Adipocyte (in vitro differentiated cells): ENCODE results near the gene CHRND.

Source experiments
- DNase-seq: peaks from one replicate; pipeline ENCODE4 v3.0.0-alpha.2; 2015; ENCODE audit warnings: low read depth
- H3K27me3 ChIP-seq: replicated peaks from 2 replicates; pipeline ENCODE4 v1.7.0; 2013; ENCODE audit warnings: mild to moderate bottlenecking, low read length, moderate library complexity; ENCODE audit not compliant: control insufficient read depth, insufficient read depth
- H3K36me3 ChIP-seq: 2 replicates; pipeline ENCODE4 v1.7.0; 2013; ENCODE audit warnings: low read length, mild to moderate bottlenecking, moderate library complexity; ENCODE audit not compliant: control insufficient read depth, insufficient read depth, severe bottlenecking
- H3K4me1 ChIP-seq: 2 replicates; pipeline ENCODE4 v1.7.0; 2013; ENCODE audit warnings: mild to moderate bottlenecking, low read length, moderate library complexity; ENCODE audit not compliant: control insufficient read depth, insufficient read depth
- H3K4me3 ChIP-seq: 2 replicates; pipeline ENCODE4 v1.7.0; 2013; ENCODE audit warnings: mild to moderate bottlenecking, low read length, moderate library complexity
- H3K9ac ChIP-seq: 2 replicates; pipeline ENCODE4 v1.7.0; 2013; ENCODE audit warnings: mild to moderate bottlenecking, low read length, moderate library complexity
- H3K9me3 ChIP-seq: 2 replicates; pipeline ENCODE4 v1.7.0; 2013; ENCODE audit warnings: mild to moderate bottlenecking, low read length, moderate library complexity; ENCODE audit not compliant: control insufficient read depth

Gene CHRND

DNA sequence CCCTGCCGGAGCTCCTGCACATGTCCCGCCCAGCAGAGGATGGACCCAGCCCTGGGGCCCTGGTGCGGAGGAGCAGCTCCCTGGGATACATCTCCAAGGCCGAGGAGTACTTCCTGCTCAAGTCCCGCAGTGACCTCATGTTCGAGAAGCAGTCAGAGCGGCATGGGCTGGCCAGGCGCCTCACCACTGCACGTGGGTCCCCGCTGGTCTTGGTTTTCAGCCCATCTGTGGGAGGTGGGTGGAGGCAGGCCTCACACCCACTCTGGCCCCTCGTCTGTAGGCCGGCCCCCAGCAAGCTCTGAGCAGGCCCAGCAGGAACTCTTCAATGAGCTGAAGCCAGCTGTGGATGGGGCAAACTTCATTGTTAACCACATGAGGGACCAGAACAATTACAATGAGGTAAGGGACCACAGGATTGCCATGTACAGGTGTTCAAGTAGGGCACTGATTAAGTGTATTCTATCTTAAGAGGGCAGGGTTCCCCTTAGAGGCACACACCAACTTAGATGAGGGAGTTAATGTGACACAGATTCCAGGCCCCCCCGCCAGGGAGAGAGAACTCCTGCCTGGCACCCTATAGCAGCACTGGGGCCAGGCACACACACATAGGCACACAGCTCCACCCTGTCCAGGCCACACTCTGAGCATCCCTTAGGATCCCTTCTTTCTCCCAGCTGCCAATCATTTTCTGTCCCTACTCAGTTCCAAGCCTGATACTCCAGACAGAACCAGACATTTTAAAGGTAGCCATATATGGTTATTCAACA lies 8.2 kb downstream of the CHRND start:
- Histone ChIP-seq H3K27me3 (peaks cover 45% of the 10 kb centered on the region), H3K4me1 (no peaks in the 10 kb centered on the region), H3K4me3 (no peak overlapping the region), H3K9me3 (peaks cover 11% of the 10 kb centered on the region), H3K36me3 (no peaks in the 10 kb centered on the region), H3K9ac (no peak overlapping the region)
- DNase-seq = no peak

DNA sequence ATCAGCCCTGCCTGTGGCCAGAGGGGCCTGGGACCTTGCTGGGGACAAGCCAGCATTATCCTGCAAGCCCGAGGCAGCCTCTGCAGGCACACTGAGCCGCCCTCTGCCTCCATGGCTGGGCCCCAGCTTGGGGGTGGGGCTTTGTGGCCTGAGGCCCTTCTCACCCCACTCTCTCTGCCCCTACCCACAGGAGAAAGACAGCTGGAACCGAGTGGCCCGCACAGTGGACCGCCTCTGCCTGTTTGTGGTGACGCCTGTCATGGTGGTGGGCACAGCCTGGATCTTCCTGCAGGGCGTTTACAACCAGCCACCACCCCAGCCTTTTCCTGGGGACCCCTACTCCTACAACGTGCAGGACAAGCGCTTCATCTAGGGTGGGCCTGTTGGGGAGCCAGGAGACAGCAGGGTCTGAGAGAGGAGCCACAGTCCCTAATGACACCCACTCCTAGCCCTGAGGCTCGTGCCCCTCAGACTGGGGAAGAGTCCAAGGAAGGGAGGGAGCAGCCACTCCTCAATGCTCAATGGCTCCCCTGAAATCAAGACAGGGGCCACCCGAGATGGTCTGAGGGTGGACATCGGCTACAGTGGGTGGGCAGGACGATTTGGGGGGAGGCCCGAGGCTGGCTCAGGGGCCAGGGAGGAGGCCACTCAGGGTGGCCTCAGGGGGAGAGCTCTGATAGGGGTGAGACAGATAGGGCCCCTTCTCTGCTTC lies 9.1 kb downstream of the CHRND start:
- Histone ChIP-seq H3K4me3 (no peak overlapping the region), H3K27me3 (peaks cover 44% of the 10 kb centered on the region), H3K9ac (no peak overlapping the region), H3K4me1 (no peaks in the 10 kb centered on the region), H3K36me3 (no peaks in the 10 kb centered on the region), H3K9me3 (peaks cover 11% of the 10 kb centered on the region)
- DNase-seq = no peak

DNA sequence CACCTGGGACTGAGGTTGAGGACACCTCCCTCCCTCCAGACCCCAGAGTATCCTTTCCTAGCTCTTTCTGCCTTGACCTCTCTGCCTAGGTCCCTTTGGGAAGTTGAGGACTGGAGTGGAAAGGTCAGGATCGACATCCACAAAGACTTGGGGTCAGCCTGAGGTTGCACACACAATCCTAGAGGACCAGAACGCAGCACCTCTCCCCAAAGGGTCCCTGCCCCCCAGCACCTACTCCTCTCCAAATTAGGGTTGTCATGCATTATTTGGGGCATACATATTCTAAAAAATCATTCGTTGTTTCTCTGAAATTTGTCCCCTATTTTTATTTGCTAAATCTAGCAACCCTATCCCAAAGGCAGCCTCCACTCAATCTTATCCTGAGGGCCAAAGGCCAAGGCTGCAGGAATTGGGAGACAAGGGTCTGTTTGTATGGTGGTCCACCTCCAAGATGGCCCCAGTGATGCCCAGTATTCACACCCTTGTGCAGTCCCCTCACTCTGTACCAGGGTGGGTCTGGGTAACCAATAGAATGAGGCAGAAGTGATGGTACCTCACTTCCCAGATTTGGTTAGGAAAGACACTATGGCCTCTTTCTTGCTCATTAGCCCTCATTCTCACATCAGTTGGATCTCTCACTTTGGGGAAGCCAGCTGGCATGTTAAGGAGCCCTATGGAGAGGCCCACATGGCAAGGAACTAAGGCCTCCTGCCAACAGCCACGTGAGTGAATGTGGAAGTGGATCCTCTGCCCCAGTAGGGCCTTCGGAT lies 10.0 kb downstream of the CHRND start:
- H3K9ac ChIP-seq = no peak overlapping the region
- no peak for DNase-seq
- peaks cover 39% of the 10 kb centered on the region for H3K27me3 ChIP-seq
- no peak overlapping the region for H3K4me3 ChIP-seq
- H3K36me3 ChIP-seq = no peaks in the 10 kb centered on the region
- peaks cover 11% of the 10 kb centered on the region for H3K9me3 ChIP-seq
- no peaks in the 10 kb centered on the region for H3K4me1 ChIP-seq

DNA sequence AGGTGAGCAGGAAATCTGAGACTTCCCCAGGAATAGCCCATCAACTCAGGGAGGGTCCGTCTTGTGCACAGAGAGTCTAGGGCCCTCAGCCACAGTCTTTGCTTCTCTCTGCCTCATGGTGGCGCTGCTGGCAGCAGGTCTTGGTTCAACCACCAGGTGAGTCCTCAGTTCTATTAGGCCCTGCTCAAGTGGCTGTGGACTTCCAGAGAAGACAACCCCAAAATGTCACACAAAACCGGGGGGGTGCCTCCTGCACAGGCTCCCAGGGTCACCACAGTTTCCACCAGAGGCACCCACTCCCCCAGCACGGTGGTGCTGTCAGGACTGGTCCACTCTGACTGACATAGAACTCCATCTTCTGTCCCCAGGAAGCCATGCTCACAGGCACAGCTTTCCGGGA lies 11.1 kb downstream of the CHRND start:
- Histone ChIP-seq H3K4me3 (no peak overlapping the region), H3K36me3 (no peaks in the 10 kb centered on the region), H3K4me1 (no peaks in the 10 kb centered on the region), H3K9me3 (peaks cover 11% of the 10 kb centered on the region), H3K9ac (no peak overlapping the region), H3K27me3 (peaks cover 39% of the 10 kb centered on the region)
- DNase-seq = no peak

DNA sequence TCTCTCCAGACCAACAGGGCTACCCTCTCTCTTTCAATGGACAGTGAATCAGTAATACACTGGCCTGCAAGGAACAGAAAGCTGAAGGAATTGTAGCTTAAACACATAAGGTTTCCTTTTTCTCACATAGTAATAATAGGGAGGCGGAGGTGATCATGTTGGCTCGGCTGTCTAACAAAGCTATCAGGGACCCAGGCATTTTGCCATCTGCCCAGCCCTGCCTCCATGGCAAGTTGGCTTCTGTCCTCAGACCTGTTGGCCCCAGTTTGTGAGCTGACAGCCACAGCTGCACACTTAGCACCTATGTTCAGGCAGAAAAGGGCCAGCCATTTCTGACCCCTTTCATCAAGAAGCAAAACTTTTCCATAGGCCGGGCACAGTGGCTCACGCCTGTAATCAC lies 11.5 kb downstream of the CHRND start:
- DNase-seq = no peak
- Histone ChIP-seq H3K4me3 (no peak overlapping the region), H3K9me3 (peaks cover 11% of the 10 kb centered on the region), H3K36me3 (no peaks in the 10 kb centered on the region), H3K9ac (no peak overlapping the region), H3K4me1 (no peaks in the 10 kb centered on the region), H3K27me3 (peaks cover 39% of the 10 kb centered on the region)

DNA sequence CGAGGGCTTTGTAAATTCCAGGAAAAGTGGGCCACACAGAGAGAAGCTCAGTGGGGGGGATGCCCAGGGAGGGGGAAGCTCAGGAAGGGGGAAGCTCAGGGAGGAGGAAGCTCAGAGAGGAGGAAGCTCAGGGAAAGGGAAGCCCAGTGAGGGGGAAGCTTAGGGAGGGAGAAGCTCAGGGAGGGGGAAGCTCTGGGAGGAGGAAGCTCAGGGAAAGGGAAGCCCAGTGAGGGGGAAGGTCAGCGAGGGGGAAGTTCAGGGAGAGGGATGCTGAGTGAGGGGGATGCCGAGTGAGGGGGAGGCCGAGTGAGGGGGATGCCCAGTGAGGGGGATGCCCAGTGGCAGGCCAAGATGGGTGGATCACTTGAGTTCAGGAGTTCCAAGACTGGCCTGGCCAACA lies 12.7 kb downstream of the CHRND start:
- no peaks in the 10 kb centered on the region for H3K36me3 ChIP-seq
- H3K4me1 ChIP-seq = no peaks in the 10 kb centered on the region
- no peak for DNase-seq
- peaks cover 11% of the 10 kb centered on the region for H3K9me3 ChIP-seq
- H3K9ac ChIP-seq = no peak overlapping the region
- no peak overlapping the region for H3K4me3 ChIP-seq
- peaks cover 39% of the 10 kb centered on the region for H3K27me3 ChIP-seq

DNA sequence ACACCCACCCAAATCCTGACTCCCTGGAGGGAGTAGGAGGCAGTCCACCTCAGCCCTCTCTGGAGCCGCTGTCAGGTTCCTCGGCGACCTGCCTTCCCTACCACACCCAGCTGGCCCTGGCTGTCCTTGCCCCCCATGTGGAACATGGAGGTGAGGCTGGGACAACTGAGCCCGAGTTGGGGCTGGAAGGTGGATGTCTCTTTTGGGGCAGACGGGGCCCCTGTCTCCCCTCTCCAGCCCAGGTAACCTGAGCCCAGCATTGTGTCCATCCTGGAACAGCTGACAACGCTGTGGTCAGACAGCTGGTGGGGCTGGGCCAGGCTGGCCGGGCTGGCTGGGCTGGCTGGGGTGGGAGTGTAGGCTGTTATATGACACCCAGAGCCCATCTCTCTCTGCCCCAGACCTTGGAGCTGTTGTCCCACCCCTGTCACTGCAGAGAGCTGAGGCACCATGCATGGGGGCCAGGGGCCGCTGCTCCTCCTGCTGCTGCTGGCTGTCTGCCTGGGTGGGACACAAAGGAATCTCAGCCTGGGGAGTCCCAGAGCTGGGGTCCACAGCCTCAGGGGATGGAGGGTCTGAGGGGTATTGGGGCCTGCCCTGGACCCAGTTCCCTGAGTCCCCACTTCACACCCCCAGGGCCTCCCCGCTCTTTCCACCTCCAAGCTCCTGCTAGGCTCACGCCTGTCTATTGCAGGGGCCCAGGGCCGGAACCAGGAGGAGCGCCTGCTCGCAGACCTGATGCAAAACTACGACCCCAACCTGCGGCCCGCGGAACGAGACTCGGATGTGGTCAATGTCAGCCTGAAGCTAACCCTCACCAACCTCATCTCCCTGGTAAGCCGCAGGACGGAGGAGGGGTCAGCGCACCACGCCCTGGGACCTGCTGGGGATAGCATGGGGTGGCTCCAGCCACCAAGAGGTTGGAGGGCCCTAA lies 13.6 kb downstream of the CHRND start, which contains the start of gene CHRNG:
TSS of gene CHRNG (plus strand) at position 395 of the 934 bp plus-strand sequence. CDS start at position 451, 56 bp downstream.
- no peak for DNase-seq
- Histone ChIP-seq H3K4me3 (no peak within 1 kb of the TSS), H3K36me3 (no peaks in the 10 kb centered on the region), H3K4me1 (no peaks in the 10 kb centered on the region), H3K27me3 (peaks cover 39% of the 10 kb centered on the region), H3K9me3 (peaks cover 11% of the 10 kb centered on the region), H3K9ac (no peak within 1 kb of the TSS)

DNA sequence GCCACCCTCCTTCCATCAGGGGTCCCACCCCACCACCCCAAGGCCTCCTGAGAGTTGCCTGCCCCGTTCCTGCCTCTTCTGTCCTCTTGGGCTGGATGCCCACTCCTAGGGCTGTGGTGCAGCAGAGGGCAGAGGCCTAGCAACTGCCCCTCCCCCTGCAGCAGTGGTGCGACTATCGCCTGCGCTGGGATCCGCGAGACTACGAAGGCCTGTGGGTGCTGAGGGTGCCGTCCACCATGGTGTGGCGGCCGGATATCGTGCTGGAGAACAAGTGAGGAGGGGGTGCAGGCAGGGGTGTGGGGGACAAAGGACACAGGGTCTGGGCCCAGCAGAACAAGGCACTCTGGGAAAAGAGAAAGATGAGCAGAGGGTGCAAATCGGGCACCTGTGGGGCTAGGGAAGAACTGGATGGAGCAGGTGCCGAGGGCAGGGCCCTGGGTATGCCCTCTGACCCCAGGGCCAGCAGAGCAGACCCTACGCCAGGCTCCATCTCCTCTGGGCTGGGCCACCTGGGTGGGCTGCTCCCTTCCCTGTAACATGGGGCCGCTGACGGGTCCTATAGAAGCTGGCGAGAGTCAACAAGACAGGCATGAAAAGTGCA lies 14.6 kb downstream of the CHRND start:
- Histone ChIP-seq H3K4me3 (no peak overlapping the region), H3K27me3 (peaks cover 34% of the 10 kb centered on the region), H3K9me3 (peaks cover 11% of the 10 kb centered on the region), H3K4me1 (no peaks in the 10 kb centered on the region), H3K9ac (no peak overlapping the region), H3K36me3 (no peaks in the 10 kb centered on the region)
- no peak for DNase-seq

DNA sequence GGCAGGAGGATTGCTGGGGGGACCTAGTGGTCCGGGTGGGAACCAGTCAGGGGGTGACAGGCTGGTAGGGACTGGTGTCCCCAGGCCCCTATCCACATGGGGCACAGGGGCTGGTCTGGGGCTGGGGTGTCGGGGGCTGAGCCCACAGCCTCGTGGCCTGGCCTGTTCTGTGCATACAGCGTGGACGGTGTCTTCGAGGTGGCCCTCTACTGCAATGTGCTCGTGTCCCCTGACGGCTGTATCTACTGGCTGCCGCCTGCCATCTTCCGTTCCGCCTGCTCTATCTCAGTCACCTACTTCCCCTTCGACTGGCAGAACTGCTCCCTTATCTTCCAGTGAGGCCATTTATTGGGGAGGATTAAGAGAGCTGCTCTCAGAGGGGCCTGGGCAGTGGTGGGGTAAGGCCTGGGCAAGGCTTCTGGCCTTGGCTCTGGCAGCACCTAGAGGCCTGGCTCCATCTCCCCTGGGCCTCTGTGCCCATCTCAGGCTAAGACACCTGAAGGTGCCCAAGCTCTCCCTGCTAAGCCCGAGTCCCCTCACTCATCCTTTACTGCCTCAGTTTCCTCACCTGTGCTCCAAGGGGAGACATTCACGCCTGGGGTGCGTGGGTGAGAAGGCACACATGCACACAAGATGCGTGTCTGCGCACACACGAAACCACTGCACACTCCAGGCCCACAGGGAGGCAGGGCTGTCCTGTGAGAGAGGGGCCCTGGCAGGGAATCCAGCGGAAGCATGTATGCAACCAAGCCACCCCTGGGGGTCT lies 15.4 kb downstream of the CHRND start:
- Histone ChIP-seq H3K36me3 (no peaks in the 10 kb centered on the region), H3K4me3 (no peak overlapping the region), H3K27me3 (peaks cover 28% of the 10 kb centered on the region), H3K4me1 (no peaks in the 10 kb centered on the region), H3K9me3 (peaks cover 5% of the 10 kb centered on the region), H3K9ac (no peak overlapping the region)
- DNase-seq = no peak
